ENCODE results near the gene FOSB. TPM values are rescaled to one million over a fixed set of nuclear protein-coding genes. Genes with fewer than 3 reads are reported as not detected.

FOSB gene
- total and polyA plus RNA-seq, 9 of the 15 experiments (the other 6 are each of a cell fraction or from before 2014, with no cell fraction given), result 0.11 to 2.7 (median 0.73) TPM

DNA sequence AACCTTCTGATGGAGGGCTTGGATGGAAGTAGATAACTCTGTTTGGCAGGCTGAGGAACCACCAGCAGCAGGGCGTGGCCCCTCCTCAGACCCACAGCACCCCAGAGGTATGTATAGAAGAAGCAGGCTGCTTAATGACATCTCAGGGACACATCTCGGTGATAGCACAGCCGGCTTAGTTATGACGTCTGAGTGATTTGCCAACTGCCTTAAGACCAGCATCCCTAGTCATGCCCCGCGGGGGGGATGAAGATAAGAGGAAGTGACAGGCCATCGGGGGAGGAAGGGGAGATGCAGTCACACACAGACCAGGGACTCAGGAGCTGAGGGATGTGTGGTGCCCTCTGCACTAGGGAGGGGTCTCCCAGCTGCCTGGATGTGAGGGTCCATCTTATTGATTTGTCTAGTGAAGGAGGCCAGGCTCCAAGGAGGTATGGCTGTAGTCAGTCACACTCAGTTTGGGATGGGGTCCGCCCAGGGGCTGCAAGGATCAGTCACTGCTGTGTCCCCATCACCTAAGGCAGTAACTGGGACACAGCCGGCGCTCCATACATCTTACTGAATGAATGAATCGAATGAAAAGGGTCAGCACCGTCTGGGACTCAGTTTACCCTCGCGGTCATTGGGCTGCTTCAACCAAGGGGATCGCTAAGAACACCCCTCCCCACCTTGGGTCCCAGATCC lies 24.9 kb upstream of the FOSB start (continued):
- TF ChIP-seq, protein P1, sequence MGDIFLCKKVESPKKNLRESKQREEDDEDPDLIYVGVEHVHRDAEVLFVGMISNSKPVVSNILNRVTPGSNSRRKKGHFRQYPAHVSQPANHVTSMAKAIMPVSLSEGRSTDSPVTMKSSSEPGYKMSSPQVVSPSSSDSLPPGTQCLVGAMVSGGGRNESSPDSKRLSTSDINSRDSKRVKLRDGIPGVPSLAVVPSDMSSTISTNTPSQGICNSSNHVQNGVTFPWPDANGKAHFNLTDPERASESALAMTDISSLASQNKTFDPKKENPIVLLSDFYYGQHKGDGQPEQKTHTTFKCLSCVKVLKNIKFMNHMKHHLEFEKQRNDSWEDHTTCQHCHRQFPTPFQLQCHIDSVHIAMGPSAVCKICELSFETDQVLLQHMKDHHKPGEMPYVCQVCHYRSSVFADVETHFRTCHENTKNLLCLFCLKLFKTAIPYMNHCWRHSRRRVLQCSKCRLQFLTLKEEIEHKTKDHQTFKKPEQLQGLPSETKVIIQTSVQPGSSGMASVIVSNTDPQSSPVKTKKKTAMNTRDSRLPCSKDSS (IDR thresholded peaks at IDR 0.05; ENCODE audit: low read depth, partially characterized antibody), result no peak
- TF ChIP-seq HDAC3 (IDR thresholded peaks at IDR 0.05; ENCODE audit: borderline replicate concordance, partially characterized antibody), result peak; percentile 7
- TF ChIP-seq, protein P2, sequence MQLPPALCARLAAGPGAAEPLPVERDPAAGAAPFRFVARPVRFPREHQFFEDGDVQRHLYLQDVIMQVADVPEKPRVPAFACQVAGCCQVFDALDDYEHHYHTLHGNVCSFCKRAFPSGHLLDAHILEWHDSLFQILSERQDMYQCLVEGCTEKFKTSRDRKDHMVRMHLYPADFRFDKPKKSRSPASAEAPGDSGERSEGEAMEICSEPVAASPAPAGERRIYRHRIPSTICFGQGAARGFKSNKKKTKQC (CRISPR knock-in tag; IDR thresholded peaks at IDR 0.05), result peak; percentile 26; the same call in 1 of the 2 replicates
- TF ChIP-seq SMARCC2 (IDR thresholded peaks at IDR 0.05; ENCODE audit: low read depth), result 0 out of 2 replicates have a peak, but pooled peaks have one; percentile 26
- TF ChIP-seq RCOR1 (IDR thresholded peaks at IDR 0.05; ENCODE audit: borderline replicate concordance in 1 of 2, low read depth in 2 of 2, low read length in 2 of 2), result peak in 1 of 2 experiments; percentile 98; a peak in 2 of 4 replicates
- TF ChIP-seq NBN (IDR thresholded peaks at IDR 0.05; ENCODE audit: low read depth), result no peak
- no peak; the same call in 1 of the 2 replicates for TF ChIP-seq BRD4 (IDR thresholded peaks at IDR 0.05)
- peak; percentile 89 for TF ChIP-seq JUND (IDR thresholded peaks at IDR 0.05; ENCODE audit: borderline replicate concordance, low read depth, low read length)
- peak; percentile 81; the same call in 2 of the 3 replicates for TF ChIP-seq JUND (tag; IDR thresholded peaks at IDR 0.05; ENCODE audit: borderline replicate concordance, low read depth, low read length)
- no peak for TF ChIP-seq ZNF3 (CRISPR knock-in tag; IDR thresholded peaks at IDR 0.05)
- no peak for TF ChIP-seq NR2C1 (IDR thresholded peaks at IDR 0.05)
- TF ChIP-seq NR2C1 (tag; IDR thresholded peaks at IDR 0.05), result 0 out of 2 replicates have a peak, but pooled peaks have one; percentile 22
- TF ChIP-seq FOS (IDR thresholded peaks at IDR 0.05; ENCODE audit: extremely low read depth, insufficient read length), result no peak
- no peak for TF ChIP-seq TFAM (CRISPR knock-in tag; conservative IDR thresholded peaks at IDR 0.05)
- TF ChIP-seq, protein P3, sequence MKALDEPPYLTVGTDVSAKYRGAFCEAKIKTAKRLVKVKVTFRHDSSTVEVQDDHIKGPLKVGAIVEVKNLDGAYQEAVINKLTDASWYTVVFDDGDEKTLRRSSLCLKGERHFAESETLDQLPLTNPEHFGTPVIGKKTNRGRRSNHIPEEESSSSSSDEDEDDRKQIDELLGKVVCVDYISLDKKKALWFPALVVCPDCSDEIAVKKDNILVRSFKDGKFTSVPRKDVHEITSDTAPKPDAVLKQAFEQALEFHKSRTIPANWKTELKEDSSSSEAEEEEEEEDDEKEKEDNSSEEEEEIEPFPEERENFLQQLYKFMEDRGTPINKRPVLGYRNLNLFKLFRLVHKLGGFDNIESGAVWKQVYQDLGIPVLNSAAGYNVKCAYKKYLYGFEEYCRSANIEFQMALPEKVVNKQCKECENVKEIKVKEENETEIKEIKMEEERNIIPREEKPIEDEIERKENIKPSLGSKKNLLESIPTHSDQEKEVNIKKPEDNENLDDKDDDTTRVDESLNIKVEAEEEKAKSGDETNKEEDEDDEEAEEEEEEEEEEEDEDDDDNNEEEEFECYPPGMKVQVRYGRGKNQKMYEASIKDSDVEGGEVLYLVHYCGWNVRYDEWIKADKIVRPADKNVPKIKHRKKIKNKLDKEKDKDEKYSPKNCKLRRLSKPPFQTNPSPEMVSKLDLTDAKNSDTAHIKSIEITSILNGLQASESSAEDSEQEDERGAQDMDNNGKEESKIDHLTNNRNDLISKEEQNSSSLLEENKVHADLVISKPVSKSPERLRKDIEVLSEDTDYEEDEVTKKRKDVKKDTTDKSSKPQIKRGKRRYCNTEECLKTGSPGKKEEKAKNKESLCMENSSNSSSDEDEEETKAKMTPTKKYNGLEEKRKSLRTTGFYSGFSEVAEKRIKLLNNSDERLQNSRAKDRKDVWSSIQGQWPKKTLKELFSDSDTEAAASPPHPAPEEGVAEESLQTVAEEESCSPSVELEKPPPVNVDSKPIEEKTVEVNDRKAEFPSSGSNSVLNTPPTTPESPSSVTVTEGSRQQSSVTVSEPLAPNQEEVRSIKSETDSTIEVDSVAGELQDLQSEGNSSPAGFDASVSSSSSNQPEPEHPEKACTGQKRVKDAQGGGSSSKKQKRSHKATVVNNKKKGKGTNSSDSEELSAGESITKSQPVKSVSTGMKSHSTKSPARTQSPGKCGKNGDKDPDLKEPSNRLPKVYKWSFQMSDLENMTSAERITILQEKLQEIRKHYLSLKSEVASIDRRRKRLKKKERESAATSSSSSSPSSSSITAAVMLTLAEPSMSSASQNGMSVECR (CRISPR knock-in tag; IDR thresholded peaks at IDR 0.05), result peak; percentile 68; the same call in 1 of the 2 replicates
- peak; percentile 24 for TF ChIP-seq EGR1 (conservative IDR thresholded peaks at IDR 0.05)
- TF ChIP-seq, protein P4, sequence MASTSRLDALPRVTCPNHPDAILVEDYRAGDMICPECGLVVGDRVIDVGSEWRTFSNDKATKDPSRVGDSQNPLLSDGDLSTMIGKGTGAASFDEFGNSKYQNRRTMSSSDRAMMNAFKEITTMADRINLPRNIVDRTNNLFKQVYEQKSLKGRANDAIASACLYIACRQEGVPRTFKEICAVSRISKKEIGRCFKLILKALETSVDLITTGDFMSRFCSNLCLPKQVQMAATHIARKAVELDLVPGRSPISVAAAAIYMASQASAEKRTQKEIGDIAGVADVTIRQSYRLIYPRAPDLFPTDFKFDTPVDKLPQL (IDR thresholded peaks at IDR 0.05; ENCODE audit: extremely low read depth, insufficient read length), result no peak
- TF ChIP-seq CCNT2 (IDR thresholded peaks at IDR 0.05; ENCODE audit: borderline replicate concordance, extremely low read depth, insufficient read length, low read depth, low read length), result peak; percentile 47
- TF ChIP-seq STAT5A (IDR thresholded peaks at IDR 0.05; ENCODE audit: borderline replicate concordance, low read length), result 0 out of 2 replicates have a peak, but pooled peaks have one; percentile 6
- peak; percentile 40; the same call in 1 of the 2 replicates for TF ChIP-seq MTA2 (IDR thresholded peaks at IDR 0.05; ENCODE audit: low read depth)
- TF ChIP-seq HDAC8 (tag; IDR thresholded peaks at IDR 0.05), result no peak
